ENCODE data around the gene PREPL.

The PREPL gene

GRCh38 chr2:44283116-44283666 is 78.1 kb downstream of the PREPL start:
- no peaks in the 10 kb centered on the region for H3K79me1 ChIP-seq (ENCODE audit: low read length)
- H3K4me3 ChIP-seq (ENCODE audit: low read length): no peak overlapping the region
- H3K56ac ChIP-seq (ENCODE audit: low read length): no peak overlapping the region
- H3K9ac ChIP-seq (ENCODE audit: low read length): no peak overlapping the region
- H2BK15ac ChIP-seq (replicated peaks; ENCODE audit: low read depth): no peak overlapping the region
- H2BK5ac ChIP-seq (ENCODE audit: low read length): no peak overlapping the region
- no peak overlapping the region for H4K8ac ChIP-seq (ENCODE audit: low read depth, low read length)
- H4K5ac ChIP-seq (ENCODE audit: low read length): no peak overlapping the region
- H3K36me3 ChIP-seq (ENCODE audit: control insufficient read depth, insufficient read depth, low read length): no peaks in the 10 kb centered on the region
- H3K27ac ChIP-seq (ENCODE audit: low read depth, low read length): no peak overlapping the region
- no peak for DNase-seq
- H3K18ac ChIP-seq (ENCODE audit: low read length): no peak overlapping the region
- no peak overlapping the region for H2BK120ac ChIP-seq (ENCODE audit: low read depth, low read length)
- no peak overlapping the region for H3K23ac ChIP-seq (ENCODE audit: low read length)
- H3K4me2 ChIP-seq (ENCODE audit: low read length): no peak overlapping the region
- no peak overlapping the region for H2AK5ac ChIP-seq (ENCODE audit: low read length)
- no peaks in the 10 kb centered on the region for H3K79me2 ChIP-seq (ENCODE audit: control insufficient read depth, insufficient read depth, low read length)
- WGBS (ENCODE audit: extremely low coverage, insufficient coverage, low lambda C conversion rate): no CpG with 5 or more reads among the region's 1 CpG
- no peak overlapping the region for H3K4ac ChIP-seq (ENCODE audit: low read depth, low read length)
- H3K27me3 ChIP-seq (ENCODE audit: insufficient read depth, low read length, poor library complexity): no peaks in the 10 kb centered on the region
- H3K4me1 ChIP-seq (ENCODE audit: control insufficient read depth, low read depth, low read length): no peaks in the 10 kb centered on the region

- H3K4me2 ChIP-seq (ENCODE audit: low read length): no peak overlapping the region
- no peak overlapping the region for H3K9ac ChIP-seq (ENCODE audit: low read length)
- no CpG with 5 or more reads among the region's 1 CpG for WGBS (ENCODE audit: extremely low coverage, insufficient coverage, low lambda C conversion rate)
- no peaks in the 10 kb centered on the region for H3K27me3 ChIP-seq (ENCODE audit: insufficient read depth, low read length, poor library complexity)
- no peaks in the 10 kb centered on the region for H3K4me1 ChIP-seq (ENCODE audit: control insufficient read depth, low read depth, low read length)
- H2BK15ac ChIP-seq (replicated peaks; ENCODE audit: low read depth): no peak overlapping the region
- H2BK120ac ChIP-seq (ENCODE audit: low read depth, low read length): no peak overlapping the region
- DNase-seq: no peak
- H3K79me1 ChIP-seq (ENCODE audit: low read length): no peaks in the 10 kb centered on the region
- no peak overlapping the region for H3K23ac ChIP-seq (ENCODE audit: low read length)
- no peak overlapping the region for H3K18ac ChIP-seq (ENCODE audit: low read length)
- no peak overlapping the region for H4K8ac ChIP-seq (ENCODE audit: low read depth, low read length)
- no peaks in the 10 kb centered on the region for H3K79me2 ChIP-seq (ENCODE audit: control insufficient read depth, insufficient read depth, low read length)
- no peak overlapping the region for H3K4ac ChIP-seq (ENCODE audit: low read depth, low read length)
- no peak overlapping the region for H3K56ac ChIP-seq (ENCODE audit: low read length)
- H3K4me3 ChIP-seq (ENCODE audit: low read length): no peak overlapping the region
- H3K36me3 ChIP-seq (ENCODE audit: control insufficient read depth, insufficient read depth, low read length): no peaks in the 10 kb centered on the region
- H3K27ac ChIP-seq (ENCODE audit: low read depth, low read length): no peak overlapping the region
- no peak overlapping the region for H2BK5ac ChIP-seq (ENCODE audit: low read length)
- H4K5ac ChIP-seq (ENCODE audit: low read length): no peak overlapping the region
- no peak overlapping the region for H2AK5ac ChIP-seq (ENCODE audit: low read length)
Observed at GRCh38 chr2:44280869-44281268, 80.4 kb downstream of the PREPL start.

- no peak overlapping the region for H3K27ac ChIP-seq (ENCODE audit: low read depth, low read length)
- no peak overlapping the region for H3K56ac ChIP-seq (ENCODE audit: low read length)
- no peaks in the 10 kb centered on the region for H3K4me1 ChIP-seq (ENCODE audit: control insufficient read depth, low read depth, low read length)
- H3K79me2 ChIP-seq (ENCODE audit: control insufficient read depth, insufficient read depth, low read length): no peaks in the 10 kb centered on the region
- no peak overlapping the region for H3K23ac ChIP-seq (ENCODE audit: low read length)
- no peak for DNase-seq
- H2AK5ac ChIP-seq (ENCODE audit: low read length): no peak overlapping the region
- no peaks in the 10 kb centered on the region for H3K79me1 ChIP-seq (ENCODE audit: low read length)
- no peak overlapping the region for H2BK120ac ChIP-seq (ENCODE audit: low read depth, low read length)
- H3K18ac ChIP-seq (ENCODE audit: low read length): no peak overlapping the region
- no CpG with 5 or more reads among the region's 1 CpG for WGBS (ENCODE audit: extremely low coverage, insufficient coverage, low lambda C conversion rate)
- H3K9ac ChIP-seq (ENCODE audit: low read length): no peak overlapping the region
- H3K4ac ChIP-seq (ENCODE audit: low read depth, low read length): no peak overlapping the region
- no peak overlapping the region for H3K4me2 ChIP-seq (ENCODE audit: low read length)
- H2BK5ac ChIP-seq (ENCODE audit: low read length): no peak overlapping the region
- H3K27me3 ChIP-seq (ENCODE audit: insufficient read depth, low read length, poor library complexity): no peaks in the 10 kb centered on the region
- H2BK15ac ChIP-seq (replicated peaks; ENCODE audit: low read depth): no peak overlapping the region
- no peaks in the 10 kb centered on the region for H3K36me3 ChIP-seq (ENCODE audit: control insufficient read depth, insufficient read depth, low read length)
- H4K8ac ChIP-seq (ENCODE audit: low read depth, low read length): no peak overlapping the region
- H3K4me3 ChIP-seq (ENCODE audit: low read length): no peak overlapping the region
- no peak overlapping the region for H4K5ac ChIP-seq (ENCODE audit: low read length)
Observed at GRCh38 chr2:44277541-44277940, 83.8 kb downstream of the PREPL start.

GRCh38 chr2:44275927-44276303 is 85.4 kb downstream of the PREPL start:
- no peak overlapping the region for H3K4me2 ChIP-seq (ENCODE audit: low read length)
- DNase-seq: no peak
- no peaks in the 10 kb centered on the region for H3K79me2 ChIP-seq (ENCODE audit: control insufficient read depth, insufficient read depth, low read length)
- no peak overlapping the region for H4K8ac ChIP-seq (ENCODE audit: low read depth, low read length)
- no peaks in the 10 kb centered on the region for H3K79me1 ChIP-seq (ENCODE audit: low read length)
- no peaks in the 10 kb centered on the region for H3K4me1 ChIP-seq (ENCODE audit: control insufficient read depth, low read depth, low read length)
- no peak overlapping the region for H3K56ac ChIP-seq (ENCODE audit: low read length)
- H2BK15ac ChIP-seq (replicated peaks; ENCODE audit: low read depth): no peak overlapping the region
- H3K36me3 ChIP-seq (ENCODE audit: control insufficient read depth, insufficient read depth, low read length): no peaks in the 10 kb centered on the region
- no peak overlapping the region for H2BK5ac ChIP-seq (ENCODE audit: low read length)
- H2BK120ac ChIP-seq (ENCODE audit: low read depth, low read length): no peak overlapping the region
- H3K23ac ChIP-seq (ENCODE audit: low read length): no peak overlapping the region
- no peak overlapping the region for H3K9ac ChIP-seq (ENCODE audit: low read length)
- WGBS (ENCODE audit: extremely low coverage, insufficient coverage, low lambda C conversion rate): no CpG with 5 or more reads among the region's 2 CpGs
- H3K27me3 ChIP-seq (ENCODE audit: insufficient read depth, low read length, poor library complexity): no peaks in the 10 kb centered on the region
- no peak overlapping the region for H3K18ac ChIP-seq (ENCODE audit: low read length)
- H3K4me3 ChIP-seq (ENCODE audit: low read length): no peak overlapping the region
- no peak overlapping the region for H3K27ac ChIP-seq (ENCODE audit: low read depth, low read length)
- no peak overlapping the region for H4K5ac ChIP-seq (ENCODE audit: low read length)
- no peak overlapping the region for H3K4ac ChIP-seq (ENCODE audit: low read depth, low read length)
- no peak overlapping the region for H2AK5ac ChIP-seq (ENCODE audit: low read length)

- no peak overlapping the region for H3K23ac ChIP-seq (ENCODE audit: low read length)
- no peaks in the 10 kb centered on the region for H3K36me3 ChIP-seq (ENCODE audit: control insufficient read depth, insufficient read depth, low read length)
- no peak overlapping the region for H3K18ac ChIP-seq (ENCODE audit: low read length)
- no peaks in the 10 kb centered on the region for H3K79me2 ChIP-seq (ENCODE audit: control insufficient read depth, insufficient read depth, low read length)
- H2AK5ac ChIP-seq (ENCODE audit: low read length): no peak overlapping the region
- no peak overlapping the region for H3K4ac ChIP-seq (ENCODE audit: low read depth, low read length)
- H3K4me1 ChIP-seq (ENCODE audit: control insufficient read depth, low read depth, low read length): no peaks in the 10 kb centered on the region
- no peak overlapping the region for H3K9ac ChIP-seq (ENCODE audit: low read length)
- no peak overlapping the region for H2BK120ac ChIP-seq (ENCODE audit: low read depth, low read length)
- DNase-seq: no peak
- no peak overlapping the region for H4K5ac ChIP-seq (ENCODE audit: low read length)
- no peak overlapping the region for H3K27ac ChIP-seq (ENCODE audit: low read depth, low read length)
- no peaks in the 10 kb centered on the region for H3K79me1 ChIP-seq (ENCODE audit: low read length)
- H3K27me3 ChIP-seq (ENCODE audit: insufficient read depth, low read length, poor library complexity): no peaks in the 10 kb centered on the region
- H4K8ac ChIP-seq (ENCODE audit: low read depth, low read length): no peak overlapping the region
- no CpG with 5 or more reads among the region's 2 CpGs for WGBS (ENCODE audit: extremely low coverage, insufficient coverage, low lambda C conversion rate)
- H2BK15ac ChIP-seq (replicated peaks; ENCODE audit: low read depth): no peak overlapping the region
- no peak overlapping the region for H2BK5ac ChIP-seq (ENCODE audit: low read length)
- H3K4me3 ChIP-seq (ENCODE audit: low read length): no peak overlapping the region
- H3K56ac ChIP-seq (ENCODE audit: low read length): no peak overlapping the region
- no peak overlapping the region for H3K4me2 ChIP-seq (ENCODE audit: low read length)
Observed at GRCh38 chr2:44273596-44273995, 87.7 kb downstream of the PREPL start.

- H3K27me3 ChIP-seq (ENCODE audit: insufficient read depth, low read length, poor library complexity): no peaks in the 10 kb centered on the region
- no peak overlapping the region for H3K56ac ChIP-seq (ENCODE audit: low read length)
- H3K4me1 ChIP-seq (ENCODE audit: control insufficient read depth, low read depth, low read length): no peaks in the 10 kb centered on the region
- H3K79me1 ChIP-seq (ENCODE audit: low read length): no peaks in the 10 kb centered on the region
- no peak overlapping the region for H3K4me3 ChIP-seq (ENCODE audit: low read length)
- no peak overlapping the region for H3K4me2 ChIP-seq (ENCODE audit: low read length)
- H3K23ac ChIP-seq (ENCODE audit: low read length): no peak overlapping the region
- DNase-seq: no peak
- no peak overlapping the region for H2AK5ac ChIP-seq (ENCODE audit: low read length)
- no peak overlapping the region for H3K18ac ChIP-seq (ENCODE audit: low read length)
- H3K36me3 ChIP-seq (ENCODE audit: control insufficient read depth, insufficient read depth, low read length): no peaks in the 10 kb centered on the region
- no peaks in the 10 kb centered on the region for H3K79me2 ChIP-seq (ENCODE audit: control insufficient read depth, insufficient read depth, low read length)
- H4K8ac ChIP-seq (ENCODE audit: low read depth, low read length): no peak overlapping the region
- H3K27ac ChIP-seq (ENCODE audit: low read depth, low read length): no peak overlapping the region
- H2BK5ac ChIP-seq (ENCODE audit: low read length): no peak overlapping the region
- no peak overlapping the region for H2BK120ac ChIP-seq (ENCODE audit: low read depth, low read length)
- H3K9ac ChIP-seq (ENCODE audit: low read length): no peak overlapping the region
- H2BK15ac ChIP-seq (replicated peaks; ENCODE audit: low read depth): no peak overlapping the region
- no peak overlapping the region for H3K4ac ChIP-seq (ENCODE audit: low read depth, low read length)
- WGBS (ENCODE audit: extremely low coverage, insufficient coverage, low lambda C conversion rate): no CpG with 5 or more reads among the region's 3 CpGs
- no peak overlapping the region for H4K5ac ChIP-seq (ENCODE audit: low read length)
Observed at GRCh38 chr2:44273076-44273475, 88.2 kb downstream of the PREPL start.

All from mesendoderm (in vitro differentiated cells).